ENCODE measurements around the gene GRK3.
"Not testable (repeated sequence)": the region's sequence is repeated elsewhere in the genome, so short reads cannot be mapped to it uniquely, and the experiment has no call there.

Gene GRK3

DNA sequence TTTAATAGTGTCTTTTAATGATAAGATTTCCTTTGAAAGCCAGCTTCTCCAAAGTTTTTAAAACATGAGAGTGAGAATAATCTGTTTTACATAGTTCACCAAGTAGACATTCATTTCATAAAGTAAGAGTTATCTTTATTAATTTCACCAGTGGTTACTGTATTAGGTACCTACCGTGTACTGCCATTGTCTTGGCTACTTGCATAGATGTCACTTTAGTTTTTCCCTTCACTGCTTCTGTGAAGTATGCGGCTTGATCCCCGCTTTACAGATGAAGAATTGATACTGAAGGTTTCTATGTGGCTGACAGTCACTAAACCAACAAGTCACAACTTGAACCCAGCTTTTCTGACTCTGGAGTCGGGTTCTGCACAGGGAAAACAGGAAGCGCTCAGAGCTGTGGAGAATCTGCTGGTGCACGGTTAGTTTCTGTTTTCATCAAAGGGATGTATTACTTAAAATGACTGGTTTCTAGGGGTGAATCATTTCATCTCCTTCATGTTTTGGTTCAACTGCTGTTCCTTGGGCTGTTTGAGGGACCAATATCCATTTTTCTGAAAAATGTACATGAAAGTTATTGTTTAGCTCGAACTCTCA is 138.2 kb downstream of the GRK3 start:
- no peak overlapping the region for H3K27ac ChIP-seq (ENCODE audit: low read length)
- no CpG with 5 or more reads among the region's 7 CpGs for WGBS (ENCODE audit: insufficient coverage, insufficient read length)
- H3K27me3 ChIP-seq (ENCODE audit: control insufficient read depth, insufficient read depth, low read length), result no peaks in the 10 kb centered on the region
- no peaks in the 10 kb centered on the region for H3K4me1 ChIP-seq (ENCODE audit: control insufficient read depth, insufficient read depth, low read length)
- H3K9me3 ChIP-seq (ENCODE audit: control insufficient read depth, insufficient read depth, low read length), result no peaks in the 10 kb centered on the region
- no peaks in the 10 kb centered on the region for H3K36me3 ChIP-seq (ENCODE audit: control insufficient read depth, insufficient read depth, low read length)
- no peak overlapping the region for H3K4me3 ChIP-seq (ENCODE audit: low read length)
- no peak for DNase-seq (ENCODE audit: low read depth, low spot score)

DNA sequence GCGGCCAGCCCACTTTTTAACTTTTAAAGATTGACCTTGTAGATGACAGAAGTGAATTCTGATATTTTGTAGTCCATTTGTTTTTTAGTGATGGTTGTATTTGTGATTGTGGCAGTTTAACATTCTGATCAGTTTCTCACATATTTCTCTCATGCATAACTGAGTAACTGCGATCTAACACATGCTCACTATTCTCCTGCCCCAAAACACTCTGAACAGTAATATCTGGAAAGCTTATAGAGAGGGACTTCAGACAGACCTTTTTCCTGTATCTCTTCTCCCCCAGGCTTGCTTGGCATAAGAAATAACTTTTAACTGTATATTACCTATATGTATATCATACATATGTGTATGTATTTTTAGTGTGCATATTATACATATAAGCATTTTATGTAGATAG is 140.2 kb downstream of the GRK3 start:
- no peaks in the 10 kb centered on the region for H3K36me3 ChIP-seq (ENCODE audit: control insufficient read depth, insufficient read depth, low read length)
- H3K4me1 ChIP-seq (ENCODE audit: control insufficient read depth, insufficient read depth, low read length), result no peaks in the 10 kb centered on the region
- H3K9me3 ChIP-seq (ENCODE audit: control insufficient read depth, insufficient read depth, low read length), result no peaks in the 10 kb centered on the region
- no peak overlapping the region for H3K27ac ChIP-seq (ENCODE audit: low read length)
- H3K4me3 ChIP-seq (ENCODE audit: low read length), result no peak overlapping the region
- no CpG with 5 or more reads among the region's 2 CpGs for WGBS (ENCODE audit: insufficient coverage, insufficient read length)
- DNase-seq (ENCODE audit: low read depth, low spot score), result no peak
- H3K27me3 ChIP-seq (ENCODE audit: control insufficient read depth, insufficient read depth, low read length), result no peaks in the 10 kb centered on the region

DNA sequence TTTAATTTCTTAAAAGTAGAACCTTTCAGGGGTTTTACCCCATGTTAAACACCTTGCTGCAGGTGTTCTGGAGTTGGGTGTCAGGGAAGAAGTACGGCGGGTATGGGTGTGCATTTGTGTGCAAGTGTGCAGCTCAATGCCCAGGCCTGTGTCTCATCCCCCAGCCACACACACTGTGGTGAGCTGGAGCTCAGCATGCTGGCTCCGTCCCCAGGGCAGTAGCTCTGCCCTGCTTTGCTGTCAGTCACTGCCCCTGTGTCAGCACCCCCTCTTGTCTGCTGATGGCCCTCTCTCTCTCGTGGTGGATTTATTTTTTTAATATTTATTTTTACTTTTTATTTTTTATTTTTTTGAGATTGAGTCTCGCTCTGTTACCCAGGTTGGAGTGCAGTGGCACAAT is 141.7 kb downstream of the GRK3 start:
- no peaks in the 10 kb centered on the region for H3K36me3 ChIP-seq (ENCODE audit: control insufficient read depth, insufficient read depth, low read length)
- DNase-seq (ENCODE audit: low read depth, low spot score), result no peak

DNA sequence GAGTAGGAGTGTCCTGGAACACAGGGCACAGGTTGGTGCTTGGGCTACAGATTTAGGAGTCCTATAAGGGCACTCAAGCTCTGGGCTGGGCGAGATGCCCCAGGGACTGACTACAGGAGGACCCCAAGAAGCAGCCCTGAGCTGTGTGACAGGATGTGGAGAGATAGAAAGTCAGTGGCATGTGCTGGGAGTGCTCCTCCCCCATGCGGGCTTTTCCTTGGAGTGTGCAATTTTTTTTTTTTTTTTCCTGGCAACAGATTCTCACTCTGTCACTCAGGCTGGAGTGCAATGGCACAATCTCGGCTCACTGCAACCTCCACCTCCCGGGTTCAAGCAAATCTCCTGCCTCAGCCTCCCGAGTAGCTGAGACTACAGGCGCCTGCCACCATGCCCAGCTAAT is 144.0 kb downstream of the GRK3 start:
- not testable (repeated sequence) for H3K9me3 ChIP-seq (ENCODE audit: control insufficient read depth, insufficient read depth, low read length); H3K36me3 ChIP-seq (ENCODE audit: control insufficient read depth, insufficient read depth, low read length); DNase-seq (ENCODE audit: low read depth, low spot score); H3K4me3 ChIP-seq (ENCODE audit: low read length); H3K27ac ChIP-seq (ENCODE audit: low read length); H3K4me1 ChIP-seq (ENCODE audit: control insufficient read depth, insufficient read depth, low read length); H3K27me3 ChIP-seq (ENCODE audit: control insufficient read depth, insufficient read depth, low read length)
- no CpG with 5 or more reads among the region's 6 CpGs for WGBS (ENCODE audit: insufficient coverage, insufficient read length)

More for the DNA sequence above, 141.7 kb downstream of the GRK3 start:
- H3K4me1 ChIP-seq (ENCODE audit: control insufficient read depth, insufficient read depth, low read length), result no peaks in the 10 kb centered on the region
- H3K27ac ChIP-seq (ENCODE audit: low read length), result no peak overlapping the region
- no peaks in the 10 kb centered on the region for H3K27me3 ChIP-seq (ENCODE audit: control insufficient read depth, insufficient read depth, low read length)
- no peaks in the 10 kb centered on the region for H3K9me3 ChIP-seq (ENCODE audit: control insufficient read depth, insufficient read depth, low read length)
- no peak overlapping the region for H3K4me3 ChIP-seq (ENCODE audit: low read length)
- WGBS (ENCODE audit: insufficient coverage, insufficient read length), result no CpG with 5 or more reads among the region's 5 CpGs

DNA sequence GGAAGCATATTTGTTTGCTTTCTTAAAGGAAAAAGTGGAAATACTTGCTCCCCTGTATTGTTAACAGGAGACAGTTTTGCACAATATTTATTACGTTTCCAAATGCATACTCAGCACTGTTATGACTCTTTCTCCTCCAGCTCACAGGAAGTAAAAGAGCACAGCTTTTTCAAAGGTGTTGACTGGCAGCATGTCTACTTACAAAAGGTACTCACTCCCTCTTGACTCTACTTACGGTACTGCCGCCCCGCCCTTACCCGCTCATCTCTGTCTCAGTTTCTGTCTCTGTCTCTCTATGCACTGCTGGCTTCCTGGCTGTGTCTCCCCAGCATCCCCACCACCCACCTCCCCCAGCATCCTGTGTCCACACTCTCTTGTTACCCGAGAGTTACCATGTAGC is 145.3 kb downstream of the GRK3 start:
- Histone ChIP-seq H3K27me3 (ENCODE audit: control insufficient read depth, insufficient read depth, low read length) (no peaks in the 10 kb centered on the region), H3K4me3 (ENCODE audit: low read length) (no peak overlapping the region), H3K9me3 (ENCODE audit: control insufficient read depth, insufficient read depth, low read length) (no peaks in the 10 kb centered on the region), H3K36me3 (ENCODE audit: control insufficient read depth, insufficient read depth, low read length) (no peaks in the 10 kb centered on the region), H3K27ac (ENCODE audit: low read length) (no peak overlapping the region), H3K4me1 (ENCODE audit: control insufficient read depth, insufficient read depth, low read length) (no peaks in the 10 kb centered on the region)
- DNase-seq (ENCODE audit: low read depth, low spot score), result no peak
- WGBS (ENCODE audit: insufficient coverage, insufficient read length), result no CpG with 5 or more reads among the region's 6 CpGs

DNA sequence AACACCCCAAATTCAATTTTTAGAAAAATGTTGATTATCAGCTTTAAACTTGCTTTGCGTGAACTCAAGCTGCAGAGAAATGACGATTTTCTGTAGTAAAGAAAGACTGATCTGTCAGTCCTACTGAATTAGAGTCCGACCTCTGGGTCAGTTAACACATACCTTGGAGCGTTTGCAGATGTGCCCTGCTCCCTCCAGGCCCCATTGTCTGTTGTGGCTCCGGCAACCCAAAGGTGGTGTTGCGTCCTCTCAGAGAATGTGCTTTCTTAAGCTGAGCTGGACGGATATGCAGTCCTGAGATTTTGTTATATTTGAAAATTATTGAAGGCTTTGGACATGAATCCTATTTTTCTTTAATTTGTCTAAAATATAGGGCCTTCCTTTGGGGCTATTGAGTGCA is 146.0 kb downstream of the GRK3 start:
- H3K4me3 ChIP-seq (ENCODE audit: low read length), result no peak overlapping the region
- no peaks in the 10 kb centered on the region for H3K36me3 ChIP-seq (ENCODE audit: control insufficient read depth, insufficient read depth, low read length)
- H3K27me3 ChIP-seq (ENCODE audit: control insufficient read depth, insufficient read depth, low read length), result no peaks in the 10 kb centered on the region
- H3K27ac ChIP-seq (ENCODE audit: low read length), result no peak overlapping the region
- H3K4me1 ChIP-seq (ENCODE audit: control insufficient read depth, insufficient read depth, low read length), result no peaks in the 10 kb centered on the region
- no peaks in the 10 kb centered on the region for H3K9me3 ChIP-seq (ENCODE audit: control insufficient read depth, insufficient read depth, low read length)
- DNase-seq (ENCODE audit: low read depth, low spot score), result no peak
- WGBS (ENCODE audit: insufficient coverage, insufficient read length), result no CpG with 5 or more reads among the region's 7 CpGs

DNA sequence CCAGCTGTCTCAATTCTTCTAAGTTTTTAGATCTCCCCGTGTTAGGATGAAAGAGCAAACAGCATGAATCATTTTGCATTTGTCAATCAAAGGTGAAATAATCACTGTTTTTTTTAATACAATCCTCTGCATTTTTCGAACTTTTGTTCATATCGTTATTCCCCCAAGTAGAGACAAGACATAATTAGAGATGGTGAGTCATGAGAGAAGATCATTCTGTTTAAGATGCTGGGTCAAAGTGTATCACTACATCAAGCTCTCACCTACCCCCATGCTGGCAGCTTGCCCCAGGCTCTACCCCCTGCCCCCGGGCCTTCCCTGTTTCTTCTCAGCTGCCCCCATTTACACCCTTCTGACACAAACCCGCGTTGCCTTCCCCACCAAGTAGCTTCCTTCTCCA is 147.0 kb downstream of the GRK3 start:
- Histone ChIP-seq H3K4me3 (ENCODE audit: low read length) (no peak overlapping the region), H3K9me3 (ENCODE audit: control insufficient read depth, insufficient read depth, low read length) (no peaks in the 10 kb centered on the region), H3K36me3 (ENCODE audit: control insufficient read depth, insufficient read depth, low read length) (no peaks in the 10 kb centered on the region), H3K27me3 (ENCODE audit: control insufficient read depth, insufficient read depth, low read length) (no peaks in the 10 kb centered on the region), H3K27ac (ENCODE audit: low read length) (no peak overlapping the region), H3K4me1 (ENCODE audit: control insufficient read depth, insufficient read depth, low read length) (no peaks in the 10 kb centered on the region)
- DNase-seq (ENCODE audit: low read depth, low spot score), result no peak
- no CpG with 5 or more reads among the region's 6 CpGs for WGBS (ENCODE audit: insufficient coverage, insufficient read length)

DNA sequence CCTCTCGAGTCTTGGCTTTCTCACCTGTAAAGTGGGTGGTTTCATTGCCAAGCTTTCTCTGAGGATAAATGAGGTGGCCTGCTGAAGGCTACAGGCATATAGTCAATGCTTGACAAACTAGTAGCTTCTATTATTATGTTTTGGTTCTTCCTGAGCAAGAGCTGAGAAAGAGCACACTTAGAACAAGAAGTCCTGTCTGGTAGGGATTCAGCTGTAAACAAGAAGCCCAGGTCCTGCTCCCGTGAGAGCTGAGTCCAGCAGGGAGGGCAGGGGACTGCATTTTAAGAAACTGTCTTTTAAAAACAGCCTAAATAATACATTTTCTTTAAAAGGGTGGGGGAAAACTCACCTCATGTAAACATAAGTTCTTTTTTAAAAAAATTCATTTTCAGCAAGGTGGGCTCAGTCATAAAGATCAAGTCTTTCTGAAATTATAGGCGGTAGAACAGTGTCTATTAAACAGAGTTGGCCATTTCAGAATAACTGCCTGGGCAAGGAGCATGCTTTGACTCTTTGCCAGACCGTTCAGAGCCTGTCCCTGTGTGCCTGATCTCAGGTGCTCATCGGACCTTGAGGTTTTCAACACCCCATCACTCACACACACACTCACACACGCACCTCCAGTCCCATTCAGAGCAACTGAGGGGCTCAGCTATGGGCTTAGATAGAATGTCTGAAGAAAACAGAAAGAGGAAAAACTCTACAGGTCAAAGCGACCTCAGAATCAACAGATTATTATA is 148.4 kb downstream of the GRK3 start:
- Histone ChIP-seq H3K27ac (ENCODE audit: low read length) (no peak overlapping the region), H3K4me3 (ENCODE audit: low read length) (no peak overlapping the region), H3K4me1 (ENCODE audit: control insufficient read depth, insufficient read depth, low read length) (no peaks in the 10 kb centered on the region), H3K9me3 (ENCODE audit: control insufficient read depth, insufficient read depth, low read length) (no peaks in the 10 kb centered on the region), H3K27me3 (ENCODE audit: control insufficient read depth, insufficient read depth, low read length) (no peaks in the 10 kb centered on the region), H3K36me3 (ENCODE audit: control insufficient read depth, insufficient read depth, low read length) (no peaks in the 10 kb centered on the region)
- DNase-seq (ENCODE audit: low read depth, low spot score), result no peak
- no CpG with 5 or more reads among the region's 7 CpGs for WGBS (ENCODE audit: insufficient coverage, insufficient read length)

DNA sequence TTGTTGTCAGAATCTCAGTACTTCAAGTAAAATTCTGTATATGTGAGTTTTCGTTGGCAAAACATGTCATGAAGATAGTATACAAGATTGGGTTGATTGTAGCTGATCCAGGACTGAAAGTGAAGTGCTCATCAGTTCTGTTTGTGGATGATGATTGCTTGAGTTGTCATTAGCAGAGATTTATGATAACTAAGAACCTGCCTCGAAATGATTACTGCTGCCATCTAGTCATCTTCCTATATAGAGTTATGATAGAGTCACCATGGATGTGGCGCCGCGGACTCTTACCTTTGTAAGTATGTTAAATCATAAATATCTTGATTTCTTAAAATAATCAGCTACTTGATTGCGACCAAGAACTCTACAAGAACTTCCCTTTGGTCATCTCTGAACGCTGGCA is 149.6 kb downstream of the GRK3 start:
- H3K36me3 ChIP-seq (ENCODE audit: control insufficient read depth, insufficient read depth, low read length), result no peaks in the 10 kb centered on the region
- no peak overlapping the region for H3K27ac ChIP-seq (ENCODE audit: low read length)
- no peak overlapping the region for H3K4me3 ChIP-seq (ENCODE audit: low read length)
- H3K27me3 ChIP-seq (ENCODE audit: control insufficient read depth, insufficient read depth, low read length), result no peaks in the 10 kb centered on the region
- WGBS (ENCODE audit: insufficient coverage, insufficient read length), result no CpG with 5 or more reads among the region's 7 CpGs
- no peaks in the 10 kb centered on the region for H3K9me3 ChIP-seq (ENCODE audit: control insufficient read depth, insufficient read depth, low read length)
- no peaks in the 10 kb centered on the region for H3K4me1 ChIP-seq (ENCODE audit: control insufficient read depth, insufficient read depth, low read length)
- DNase-seq (ENCODE audit: low read depth, low spot score), result no peak

DNA sequence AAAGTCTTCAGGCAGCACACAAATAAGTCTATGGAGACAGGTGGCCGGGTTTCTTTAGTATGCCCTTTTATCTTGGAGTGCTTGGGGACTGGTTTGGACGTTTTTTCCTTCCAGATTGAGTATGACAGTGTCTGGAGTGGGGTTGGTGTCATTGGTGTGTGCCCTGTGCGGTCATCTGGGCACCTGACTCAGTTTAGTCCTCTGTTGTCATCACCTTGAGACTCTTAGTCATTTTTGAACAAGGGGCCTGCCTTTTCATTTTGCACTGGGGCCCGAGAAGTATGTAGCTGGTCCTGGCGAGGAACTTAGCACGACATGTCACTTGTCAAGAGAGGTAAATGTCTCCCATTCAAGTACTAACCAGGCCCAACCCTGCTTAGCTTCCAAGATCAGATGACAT is 150.3 kb downstream of the GRK3 start:
- Histone ChIP-seq H3K4me3 (ENCODE audit: low read length) (no peak overlapping the region), H3K36me3 (ENCODE audit: control insufficient read depth, insufficient read depth, low read length) (no peaks in the 10 kb centered on the region), H3K4me1 (ENCODE audit: control insufficient read depth, insufficient read depth, low read length) (no peaks in the 10 kb centered on the region), H3K27ac (ENCODE audit: low read length) (no peak overlapping the region), H3K9me3 (ENCODE audit: control insufficient read depth, insufficient read depth, low read length) (no peaks in the 10 kb centered on the region), H3K27me3 (ENCODE audit: control insufficient read depth, insufficient read depth, low read length) (no peaks in the 10 kb centered on the region)
- no peak for DNase-seq (ENCODE audit: low read depth, low spot score)
- WGBS (ENCODE audit: insufficient coverage, insufficient read length), result no CpG with 5 or more reads among the region's 6 CpGs

DNA sequence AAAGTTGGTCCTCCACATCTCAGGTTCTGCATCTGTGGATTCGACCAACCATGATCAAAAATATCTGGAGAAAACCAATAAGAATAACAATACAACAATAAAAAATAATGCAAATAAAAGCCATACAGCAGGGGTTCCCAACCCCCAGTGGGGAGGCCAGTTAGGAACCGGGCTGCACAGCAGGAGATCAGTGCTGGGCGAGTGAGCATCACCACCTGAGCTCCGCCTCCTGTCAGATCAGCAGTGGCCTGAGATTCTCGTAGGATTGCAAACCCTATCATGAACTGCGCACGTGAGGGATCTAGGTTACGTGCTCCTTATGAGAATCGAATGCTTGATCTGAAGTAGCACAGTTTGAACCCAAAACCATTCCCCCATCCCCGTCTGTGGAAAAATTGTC is 152.2 kb downstream of the GRK3 start:
- H3K9me3 ChIP-seq (ENCODE audit: control insufficient read depth, insufficient read depth, low read length), result no peaks in the 10 kb centered on the region
- H3K27me3 ChIP-seq (ENCODE audit: control insufficient read depth, insufficient read depth, low read length), result no peaks in the 10 kb centered on the region
- H3K4me3 ChIP-seq (ENCODE audit: low read length), result no peak overlapping the region
- WGBS (ENCODE audit: insufficient coverage, insufficient read length), result no CpG with 5 or more reads among the region's 10 CpGs
- no peak for DNase-seq (ENCODE audit: low read depth, low spot score)
- H3K36me3 ChIP-seq (ENCODE audit: control insufficient read depth, insufficient read depth, low read length), result no peaks in the 10 kb centered on the region
- no peak overlapping the region for H3K27ac ChIP-seq (ENCODE audit: low read length)
- no peaks in the 10 kb centered on the region for H3K4me1 ChIP-seq (ENCODE audit: control insufficient read depth, insufficient read depth, low read length)

Data from iPS DF 6.9 (cell line).